ENCODE measurements around the gene PIK3C2B.

Gene PIK3C2B

GRCh38 chr1:204447190-204447589 is 47.4 kb downstream of the PIK3C2B start:
- no peak for DNase-seq (ENCODE audit: extremely low read depth in 1 of 2, low read depth in 1 of 2)

GRCh38 chr1:204446413-204447111 is 48.0 kb downstream of the PIK3C2B start:
- peak; percentile 53 to 57 for DNase-seq (ENCODE audit: extremely low read depth in 1 of 2, low read depth in 1 of 2)

GRCh38 chr1:204445860-204446412 is 48.7 kb downstream of the PIK3C2B start:
- no peak for DNase-seq (ENCODE audit: extremely low read depth in 1 of 2, low read depth in 1 of 2)

Data from activated CD8-positive, alpha-beta memory T cell treated with anti-CD3 and anti-CD28 coated beads for 1 hour (primary cell).